LNCaP clone FGC (cell line): ENCODE data around the gene ARHGAP10.

Experiments used
- DNase-seq: peaks from one replicate; pipeline ENCODE4 v3.0.0-alpha.2; 2011; ENCODE audit warnings: low read depth
- H3K4me3 ChIP-seq: 2 replicates; pipeline ENCODE4 v1.5.1; 2011; ENCODE audit warnings: mild to moderate bottlenecking, low read depth, low read length, control low read depth
- TF ChIP-seq, protein P1 (sequence below): IDR thresholded peaks from 2 replicates; pipeline ENCODE4 v1.5.1; 2012; ENCODE audit warnings: mild to moderate bottlenecking; ENCODE audit not compliant: control insufficient read depth, insufficient read depth; ENCODE audit errors: extremely low read depth

ARHGAP10 gene

DNA sequence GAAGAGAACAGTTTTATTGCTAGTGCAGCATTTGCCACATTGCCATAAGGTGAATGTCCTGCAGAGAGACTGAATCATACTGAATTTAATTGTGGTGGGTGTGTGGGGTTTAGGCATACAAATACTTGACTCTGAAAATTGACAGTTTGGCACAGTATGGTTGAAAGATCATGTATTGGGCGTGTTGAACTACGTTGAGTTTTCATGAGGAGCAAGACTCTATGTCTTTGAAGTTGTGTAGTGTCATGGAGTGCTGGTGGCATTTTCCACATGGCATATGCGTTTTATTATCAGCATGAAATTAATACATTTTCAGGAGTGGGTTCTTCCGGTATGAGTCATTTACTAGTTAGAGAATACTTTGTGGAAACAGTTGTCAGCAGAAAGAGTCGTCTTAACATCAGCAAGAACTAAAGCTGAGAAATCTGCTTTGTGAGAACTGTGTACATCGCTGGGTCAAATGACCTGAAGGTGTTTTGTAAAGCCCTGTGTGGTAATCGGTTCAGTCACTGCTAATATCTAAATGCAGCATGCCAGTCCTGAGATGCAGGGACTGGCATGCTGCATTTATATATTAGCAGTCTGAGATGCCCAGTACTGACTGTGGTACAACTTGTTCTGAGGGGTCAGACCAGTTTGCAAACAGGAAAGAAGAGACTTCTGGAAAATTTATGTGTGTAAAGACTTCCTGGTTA is 50.3 kb downstream of the ARHGAP10 start:
- H3K4me3 ChIP-seq, result no peak overlapping the region
- TF ChIP-seq, protein P1, sequence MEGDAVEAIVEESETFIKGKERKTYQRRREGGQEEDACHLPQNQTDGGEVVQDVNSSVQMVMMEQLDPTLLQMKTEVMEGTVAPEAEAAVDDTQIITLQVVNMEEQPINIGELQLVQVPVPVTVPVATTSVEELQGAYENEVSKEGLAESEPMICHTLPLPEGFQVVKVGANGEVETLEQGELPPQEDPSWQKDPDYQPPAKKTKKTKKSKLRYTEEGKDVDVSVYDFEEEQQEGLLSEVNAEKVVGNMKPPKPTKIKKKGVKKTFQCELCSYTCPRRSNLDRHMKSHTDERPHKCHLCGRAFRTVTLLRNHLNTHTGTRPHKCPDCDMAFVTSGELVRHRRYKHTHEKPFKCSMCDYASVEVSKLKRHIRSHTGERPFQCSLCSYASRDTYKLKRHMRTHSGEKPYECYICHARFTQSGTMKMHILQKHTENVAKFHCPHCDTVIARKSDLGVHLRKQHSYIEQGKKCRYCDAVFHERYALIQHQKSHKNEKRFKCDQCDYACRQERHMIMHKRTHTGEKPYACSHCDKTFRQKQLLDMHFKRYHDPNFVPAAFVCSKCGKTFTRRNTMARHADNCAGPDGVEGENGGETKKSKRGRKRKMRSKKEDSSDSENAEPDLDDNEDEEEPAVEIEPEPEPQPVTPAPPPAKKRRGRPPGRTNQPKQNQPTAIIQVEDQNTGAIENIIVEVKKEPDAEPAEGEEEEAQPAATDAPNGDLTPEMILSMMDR, result no peak
- peak; percentile 74 for DNase-seq

DNA sequence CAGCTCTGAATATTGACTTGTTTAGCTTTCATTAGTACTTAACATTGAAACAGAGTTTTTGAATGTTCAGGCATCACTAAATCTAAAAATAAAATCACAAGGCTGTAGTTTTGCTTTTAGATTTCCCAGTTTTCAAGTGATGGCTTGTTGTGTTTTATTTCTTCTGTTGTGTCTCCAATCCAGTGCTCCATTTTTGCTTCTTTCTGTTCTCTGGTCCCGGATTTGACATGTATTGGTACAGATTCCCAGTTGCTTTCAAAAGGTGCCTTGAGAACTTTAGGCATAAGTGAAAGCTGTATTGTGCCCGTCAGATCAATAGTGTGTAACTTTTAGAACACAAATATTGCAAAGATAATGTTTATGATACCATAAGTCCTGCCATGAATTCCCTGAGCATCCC is 53.2 kb downstream of the ARHGAP10 start:
- H3K4me3 ChIP-seq, result no peak overlapping the region
- TF ChIP-seq, protein P1, result no peak
- no peak for DNase-seq

DNA sequence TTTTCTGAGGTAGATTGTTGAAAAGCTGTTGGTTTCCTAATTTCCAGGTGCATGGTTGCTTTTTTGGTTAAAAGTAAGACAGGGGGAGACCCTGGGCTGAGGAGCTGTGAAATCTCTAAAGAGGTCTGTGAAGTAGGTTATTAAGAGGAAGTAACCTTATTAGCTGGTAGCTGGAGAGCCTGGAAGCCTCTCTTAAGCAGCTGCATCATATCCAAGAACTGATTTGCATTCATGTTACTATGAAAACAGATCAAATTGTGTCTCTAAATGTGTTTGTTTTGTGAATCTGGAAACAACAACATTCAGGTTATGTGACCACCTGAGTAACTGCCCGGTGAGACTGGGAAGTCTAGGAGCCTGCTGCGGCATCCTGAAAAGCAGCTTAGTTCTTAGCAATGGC is 54.1 kb downstream of the ARHGAP10 start:
- H3K4me3 ChIP-seq, result no peak overlapping the region
- DNase-seq, result peak; percentile 10
- TF ChIP-seq, protein P1, result no peak

DNA sequence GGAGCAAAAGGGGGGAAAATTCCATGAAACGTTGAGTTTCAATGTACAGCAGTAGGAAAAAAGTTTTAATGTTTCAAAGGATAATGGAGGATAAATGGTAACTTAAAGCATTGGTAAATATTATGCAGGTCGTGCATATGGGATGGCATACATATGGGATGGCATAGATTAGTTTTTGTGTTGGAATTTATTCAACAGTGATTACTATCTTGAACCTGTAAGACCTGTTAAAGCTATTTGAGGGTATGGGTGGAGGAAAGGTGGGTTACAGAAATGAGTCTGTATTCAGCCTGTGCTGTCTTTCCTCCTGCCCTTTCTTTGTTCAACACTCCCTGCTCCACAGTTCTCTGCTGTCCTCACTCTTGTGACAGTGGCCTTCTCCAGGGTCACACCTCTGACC is 54.6 kb downstream of the ARHGAP10 start:
- TF ChIP-seq, protein P1, result no peak
- no peak overlapping the region for H3K4me3 ChIP-seq
- DNase-seq, result no peak

DNA sequence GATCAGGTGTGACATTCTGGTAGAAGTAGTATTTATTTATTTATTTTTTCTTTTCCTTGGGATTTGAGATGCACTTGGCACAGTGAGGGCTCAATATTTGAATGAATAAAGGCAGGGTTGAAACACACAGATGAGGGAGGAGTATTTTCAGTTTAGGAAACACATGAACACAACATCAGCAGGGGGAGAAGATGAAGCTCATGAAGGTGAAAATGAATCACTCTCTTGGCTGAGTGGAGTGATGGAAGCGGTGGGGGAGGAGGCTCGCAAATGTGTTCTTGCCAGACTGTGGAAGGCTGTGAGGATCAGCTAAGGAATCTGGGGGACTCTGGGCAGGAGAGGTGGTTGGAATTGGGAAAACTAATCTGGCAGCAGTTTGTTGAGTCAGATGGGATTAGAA is 55.3 kb downstream of the ARHGAP10 start:
- DNase-seq, result no peak
- TF ChIP-seq, protein P1, result no peak
- H3K4me3 ChIP-seq, result no peak overlapping the region

DNA sequence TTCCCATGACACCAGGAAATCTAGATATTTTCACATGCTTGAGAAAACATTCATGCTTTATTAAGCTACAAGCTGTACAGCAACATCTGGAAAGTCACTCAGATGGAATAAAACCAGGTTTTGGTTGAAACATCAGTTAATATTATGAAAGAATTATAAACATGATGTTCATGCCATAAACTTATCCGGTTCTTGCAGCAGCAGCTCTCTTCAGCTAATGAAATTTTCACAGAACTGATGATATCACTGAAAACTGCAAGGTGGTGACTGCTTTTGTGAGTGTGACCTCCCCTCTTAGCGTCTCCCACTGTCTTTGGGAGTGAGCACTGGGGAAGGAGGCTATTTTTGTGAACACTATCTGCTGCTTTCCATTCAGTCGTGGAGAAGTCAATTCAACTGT is 56.9 kb downstream of the ARHGAP10 start:
- TF ChIP-seq, protein P1, result no peak
- H3K4me3 ChIP-seq, result no peak overlapping the region
- DNase-seq, result no peak

DNA sequence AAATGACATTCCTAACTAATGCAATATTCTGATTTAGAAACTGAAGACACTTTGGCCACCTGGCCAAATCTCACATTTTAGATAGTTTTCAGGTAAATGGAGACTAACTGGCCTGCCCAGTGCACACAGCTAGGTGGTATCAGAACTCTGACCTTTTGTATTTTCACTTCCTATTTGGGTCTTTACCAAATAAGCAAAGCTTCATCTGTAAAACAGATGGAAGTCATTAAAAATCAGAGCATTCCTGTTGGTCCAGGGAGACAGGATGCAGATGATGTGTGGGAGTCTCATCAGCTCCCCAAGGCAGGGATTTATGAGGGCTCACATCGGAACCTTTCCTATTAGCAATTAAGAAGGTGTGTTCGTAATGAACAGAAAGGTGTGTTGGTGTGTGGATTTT is 57.7 kb downstream of the ARHGAP10 start:
- TF ChIP-seq, protein P1, result no peak
- no peak for DNase-seq
- no peak overlapping the region for H3K4me3 ChIP-seq
